GM19324 (cell line): ENCODE data around the gene KRT77.

Source experiments
- ATAC-seq: cut with Tn5 transposase; IDR thresholded peaks from one replicate; pipeline ENCODE4 v1.9.1; 2021; ENCODE audit warnings: mild to moderate bottlenecking, moderate library complexity; ENCODE audit not compliant: unreplicated experiment, low FRiP score

Gene KRT77

DNA sequence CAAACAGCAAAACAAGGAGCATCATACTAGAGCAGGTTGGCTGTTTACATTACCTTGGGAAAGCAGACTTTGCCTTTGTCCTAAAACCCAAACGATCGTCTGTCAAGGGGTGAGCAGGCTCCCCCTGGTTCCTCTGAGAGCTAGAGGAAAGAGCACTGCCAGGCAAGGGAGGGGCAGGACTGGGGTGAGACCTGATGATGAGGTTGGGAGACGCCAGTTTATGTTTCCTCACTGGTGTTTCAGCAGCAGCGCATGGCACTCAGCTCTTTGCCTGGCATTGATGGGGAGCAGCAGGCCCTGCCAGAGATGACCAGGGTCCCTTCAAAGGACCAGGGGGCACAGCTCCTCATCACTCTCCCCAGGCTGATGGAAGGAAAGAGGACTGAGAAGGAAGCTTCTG lies 43.4 kb downstream of the KRT77 start:
- ATAC-seq = no peak

DNA sequence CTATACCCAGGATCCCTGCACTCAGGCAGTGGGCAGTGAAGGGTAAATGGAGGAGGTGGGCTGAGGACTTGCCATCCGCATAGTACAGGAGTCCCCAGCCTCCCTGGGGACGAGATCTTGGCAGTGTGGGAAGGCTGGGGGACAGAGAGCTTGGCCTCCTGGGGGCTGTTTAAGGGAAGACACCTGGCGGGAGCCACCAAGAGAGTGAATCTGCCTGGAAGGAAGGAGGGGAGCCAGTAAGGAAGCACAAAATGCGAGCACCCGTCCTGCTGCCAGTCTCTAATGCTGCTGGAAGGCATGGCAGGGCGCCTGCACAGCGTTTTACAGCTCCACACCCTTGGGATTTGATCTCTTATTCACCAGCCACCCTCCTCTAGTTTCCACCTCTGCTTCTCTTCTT lies 43.9 kb downstream of the KRT77 start:
- no peak for ATAC-seq

DNA sequence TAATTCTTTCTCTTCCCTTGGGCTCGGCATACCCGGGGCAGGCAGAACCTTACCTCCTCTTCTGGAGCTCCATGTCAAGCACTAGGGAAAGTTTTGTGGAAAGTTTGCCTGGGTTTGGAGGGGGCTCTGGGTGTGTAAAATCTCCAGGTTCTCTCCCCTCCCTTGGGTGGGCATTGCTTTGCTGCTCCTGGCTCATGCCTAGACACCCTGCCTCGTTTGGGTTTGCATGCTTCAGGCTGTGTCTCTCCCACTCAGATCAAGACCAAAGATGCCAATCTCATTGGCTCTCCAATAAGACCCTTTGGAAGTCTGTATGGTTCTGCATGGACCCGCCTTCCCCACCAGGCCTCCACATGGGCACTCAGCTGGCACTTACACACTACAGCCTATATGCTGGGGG lies 45.1 kb downstream of the KRT77 start:
- ATAC-seq = no peak

DNA sequence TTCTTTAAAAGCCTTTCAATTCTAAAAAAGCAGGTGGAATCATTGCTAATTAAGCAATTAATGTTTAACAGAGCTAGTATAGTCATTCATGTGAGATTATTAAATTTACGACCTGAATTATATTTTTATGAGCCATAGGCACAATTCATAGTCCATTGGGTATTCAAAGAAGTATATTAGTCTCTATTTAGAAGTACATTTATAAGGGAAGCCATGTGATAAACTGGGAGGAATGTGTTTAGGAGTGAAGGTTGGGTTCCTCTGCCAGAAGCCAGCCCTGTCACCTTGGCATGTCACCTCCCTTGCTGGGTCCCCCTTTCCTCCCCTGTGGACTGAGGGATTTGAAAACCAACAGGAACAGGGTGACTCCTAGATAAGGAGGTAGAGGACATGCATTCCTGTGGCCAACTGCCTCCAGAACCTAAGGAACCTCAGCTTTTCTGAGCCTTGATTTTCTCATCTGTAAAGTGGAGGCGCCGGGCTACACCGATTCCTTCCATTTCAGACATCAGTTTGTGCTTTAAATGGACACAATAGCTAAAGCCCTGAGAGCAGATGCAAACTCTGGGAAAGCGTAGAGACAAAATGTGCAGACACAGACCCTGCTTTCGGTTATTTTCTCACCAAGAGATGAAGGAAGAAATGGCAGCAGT lies 45.9 kb downstream of the KRT77 start:
- ATAC-seq = no peak

DNA sequence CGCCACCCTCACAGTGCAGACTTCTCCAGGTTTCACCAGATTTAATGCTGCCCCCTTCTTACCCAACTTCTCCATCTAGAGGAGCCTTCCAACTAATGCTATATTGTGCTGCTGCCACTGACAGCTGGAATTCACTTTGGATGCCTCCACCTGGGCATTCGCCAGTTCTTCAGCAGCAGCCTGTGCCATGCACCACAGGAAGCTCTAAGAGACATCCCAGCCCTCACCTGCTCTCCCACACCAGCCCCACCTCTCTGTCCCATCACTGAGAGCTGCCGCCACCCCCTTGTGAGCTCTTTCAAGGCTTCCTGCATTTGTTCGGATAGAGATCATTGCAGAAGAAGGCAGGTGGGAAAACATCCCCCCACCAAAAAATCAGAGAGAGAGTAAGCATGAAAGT lies 46.7 kb downstream of the KRT77 start:
- ATAC-seq = no peak

DNA sequence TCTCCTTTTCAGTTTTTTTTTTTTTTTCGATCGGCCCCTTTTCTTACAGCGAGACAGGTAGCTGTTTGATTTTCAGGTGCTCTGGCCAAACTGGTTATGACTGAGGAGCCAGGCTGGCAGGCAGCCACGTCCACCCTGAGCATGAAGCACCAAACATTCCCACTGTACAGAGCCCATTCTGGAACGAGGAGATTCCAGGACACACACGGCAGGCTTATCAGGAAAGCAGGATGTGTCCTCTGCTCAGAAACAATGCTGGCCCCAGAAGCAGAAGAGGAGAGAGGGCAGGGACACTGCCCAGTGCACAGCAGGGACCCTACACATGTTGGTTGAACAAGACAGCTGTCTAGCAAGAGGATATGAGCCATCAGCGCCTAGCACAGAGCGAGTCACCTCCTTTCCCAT lies 47.6 kb downstream of the KRT77 start:
- no peak for ATAC-seq

DNA sequence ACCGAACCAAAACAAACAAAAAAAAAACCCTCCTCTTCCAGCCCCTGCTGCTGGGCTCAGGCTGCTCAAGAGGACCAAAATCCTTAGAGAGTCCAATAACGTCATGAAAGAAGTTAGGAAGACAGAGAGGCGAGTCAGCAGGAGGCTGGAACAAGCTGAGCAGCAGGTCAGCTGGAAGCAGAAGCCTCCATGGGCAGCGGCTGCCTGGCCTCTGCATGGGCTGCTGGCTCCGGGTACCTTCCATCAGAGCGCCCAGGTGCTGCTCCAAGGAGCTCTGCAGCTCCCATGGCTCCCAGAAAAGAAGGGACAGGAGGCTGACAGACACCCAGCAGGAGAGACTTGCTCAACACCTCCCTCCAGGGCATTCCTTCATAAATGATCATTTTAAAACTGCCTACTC lies 48.1 kb downstream of the KRT77 start:
- no peak for ATAC-seq

DNA sequence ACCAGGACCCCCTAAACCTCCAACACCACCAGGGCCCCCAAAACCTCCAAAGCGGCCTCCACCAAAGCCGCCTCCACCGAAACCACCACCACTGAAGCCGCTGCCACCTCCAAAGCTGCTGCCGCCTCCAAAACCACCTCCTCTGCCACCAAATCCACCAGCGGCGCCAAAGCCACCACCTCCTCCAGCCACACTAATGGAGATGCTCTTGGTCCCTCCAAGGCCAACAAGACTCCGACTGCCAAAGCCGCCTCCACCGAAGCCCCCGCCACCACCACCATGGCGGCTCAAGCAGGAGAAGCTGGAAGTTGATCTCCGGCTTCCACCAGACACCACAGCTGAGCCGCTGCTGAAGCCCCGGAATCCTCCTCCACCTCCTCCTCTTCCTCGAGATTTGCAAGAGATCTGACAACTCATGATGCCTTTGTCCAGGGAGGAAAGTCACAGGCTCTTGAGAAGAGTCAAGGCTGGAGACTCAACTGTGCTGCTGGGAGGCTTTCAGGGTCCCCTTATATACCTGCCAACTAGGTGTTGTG lies 51.5 kb downstream of the KRT77 start, which contains the start of gene KRT2:
TSS of gene KRT2 (minus strand) at position 486 of the 536 bp plus-strand sequence. CDS start at position 417, 69 bp downstream.
- no peak for ATAC-seq

DNA sequence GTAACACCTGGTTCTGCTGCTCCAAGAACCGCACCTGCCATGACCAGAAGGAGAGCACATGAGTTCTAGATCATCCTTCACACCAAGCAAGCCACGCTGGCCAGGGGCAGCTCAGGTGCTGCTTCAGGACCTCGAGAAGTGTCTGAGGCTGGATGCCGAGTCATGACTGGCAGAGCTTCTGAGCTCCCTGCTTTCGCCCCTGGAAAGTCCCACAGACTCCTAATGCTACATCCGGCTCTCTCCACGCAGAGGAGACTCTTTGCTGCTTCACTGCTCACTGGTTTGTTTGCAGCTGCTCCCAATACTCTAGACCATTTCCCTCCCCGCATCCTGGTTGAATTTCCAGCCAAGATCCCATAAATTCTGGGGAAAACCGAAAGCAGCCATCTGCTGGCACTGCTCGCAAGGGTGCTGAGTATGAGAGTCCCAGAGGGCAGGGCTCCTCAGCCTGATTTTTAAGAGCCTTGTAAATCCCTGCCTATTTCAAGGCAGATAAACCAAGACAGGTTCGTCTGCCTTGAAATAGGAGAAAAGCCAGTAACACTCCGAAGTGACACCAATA lies 52.7 kb downstream of the KRT77 start:
- ATAC-seq = no peak

DNA sequence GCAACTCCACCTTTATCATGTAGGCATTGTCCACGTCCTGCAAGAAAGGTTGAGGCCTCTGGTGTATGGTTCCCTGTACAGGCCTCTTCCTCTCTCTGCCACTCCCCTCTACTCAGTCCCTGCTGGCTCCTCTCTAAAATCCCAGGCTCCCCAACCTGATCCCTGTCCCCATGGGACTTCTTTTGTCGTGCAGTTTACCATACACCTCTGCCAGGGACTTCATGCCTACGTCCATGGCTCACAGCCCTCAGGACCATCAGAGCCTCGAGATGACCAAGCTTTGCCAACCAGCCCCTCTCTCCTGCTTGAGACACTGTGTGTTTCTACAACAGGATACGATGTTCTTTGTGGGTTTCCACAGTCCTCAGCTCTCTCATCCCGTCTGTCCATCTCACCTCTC lies 54.3 kb downstream of the KRT77 start:
- no peak for ATAC-seq

DNA sequence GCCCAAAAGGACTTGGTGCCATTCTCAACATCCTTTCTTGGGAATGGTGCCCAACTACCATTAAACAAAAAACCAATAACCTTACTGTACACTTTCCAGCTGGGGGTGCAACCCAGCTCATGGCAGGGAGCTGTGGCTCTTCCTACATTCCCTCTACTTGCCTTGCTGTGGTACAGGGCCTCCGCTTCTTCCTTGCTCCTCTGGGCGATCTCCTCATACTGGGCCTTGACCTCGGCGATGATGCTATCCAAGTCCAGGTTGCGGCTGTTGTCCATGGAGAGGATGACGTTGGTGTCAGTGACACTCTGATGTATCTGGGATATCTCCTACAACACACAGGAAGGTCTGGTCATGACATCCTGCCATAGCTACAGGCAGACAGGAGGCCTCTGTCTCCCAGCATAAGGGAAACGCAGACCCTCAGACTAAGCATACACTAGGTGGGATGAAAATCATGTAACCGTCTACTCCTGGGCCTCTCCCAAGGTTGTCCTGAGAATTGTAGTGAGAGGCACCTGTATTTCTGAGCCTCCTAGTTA lies 55.2 kb downstream of the KRT77 start:
- ATAC-seq = no peak

DNA sequence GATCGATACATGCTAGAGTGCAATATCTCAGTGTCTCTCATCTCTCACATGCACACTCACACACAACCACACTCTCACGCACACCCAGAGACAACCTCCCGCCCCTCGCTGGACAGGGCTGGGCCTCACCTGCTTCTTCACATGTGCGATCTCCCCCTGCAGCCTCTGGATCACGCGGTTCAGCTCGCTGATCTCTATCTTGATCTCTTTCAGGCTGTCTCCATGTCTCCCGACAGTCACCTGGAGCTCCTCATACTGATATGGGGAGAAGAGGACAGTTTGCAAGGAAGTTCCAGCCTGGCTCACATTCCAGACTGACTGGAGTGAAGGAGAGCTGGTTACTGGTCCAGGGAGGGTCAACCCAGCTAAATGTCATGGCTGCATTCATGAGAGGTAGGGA lies 55.7 kb downstream of the KRT77 start:
- ATAC-seq = no peak

DNA sequence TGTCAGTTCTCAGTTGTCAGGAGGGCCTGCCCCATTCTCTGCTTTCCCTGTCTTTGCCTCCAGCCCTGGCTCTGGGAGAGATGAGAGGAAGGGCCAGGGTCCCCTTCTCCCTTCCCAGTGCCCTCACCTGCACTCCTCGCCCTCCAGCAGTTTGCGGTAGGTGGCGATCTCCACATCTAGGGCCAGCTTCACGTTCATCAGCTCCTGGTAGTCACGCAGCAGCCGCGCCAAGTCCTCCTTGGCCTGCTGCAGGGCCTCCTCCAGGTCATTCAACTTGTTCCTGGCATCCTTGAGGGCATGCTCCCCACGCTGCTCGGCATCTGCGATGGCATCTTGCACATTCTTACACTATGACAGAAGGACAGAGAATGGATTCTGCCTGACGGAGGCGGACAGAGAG lies 56.7 kb downstream of the KRT77 start:
- no peak for ATAC-seq

DNA sequence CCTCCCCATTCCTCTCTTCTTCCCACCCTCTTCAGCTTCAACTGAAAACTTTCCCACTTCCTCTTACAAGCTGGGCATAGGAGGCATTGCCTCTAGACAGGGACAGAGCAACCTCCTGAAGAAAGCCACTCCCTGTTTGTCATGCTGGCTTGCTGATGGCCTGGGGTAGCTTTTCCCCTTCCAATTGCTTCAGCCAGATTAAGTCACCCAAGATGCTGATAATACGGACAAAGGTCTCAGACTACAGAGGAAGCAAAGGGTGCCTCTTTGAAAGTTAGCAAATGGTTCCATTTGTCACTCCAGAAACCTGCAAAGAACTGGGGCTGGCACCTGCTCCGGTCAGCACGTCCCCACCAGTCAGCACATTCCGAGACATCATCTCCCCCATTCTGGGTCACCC lies 57.3 kb downstream of the KRT77 start:
- ATAC-seq = no peak

DNA sequence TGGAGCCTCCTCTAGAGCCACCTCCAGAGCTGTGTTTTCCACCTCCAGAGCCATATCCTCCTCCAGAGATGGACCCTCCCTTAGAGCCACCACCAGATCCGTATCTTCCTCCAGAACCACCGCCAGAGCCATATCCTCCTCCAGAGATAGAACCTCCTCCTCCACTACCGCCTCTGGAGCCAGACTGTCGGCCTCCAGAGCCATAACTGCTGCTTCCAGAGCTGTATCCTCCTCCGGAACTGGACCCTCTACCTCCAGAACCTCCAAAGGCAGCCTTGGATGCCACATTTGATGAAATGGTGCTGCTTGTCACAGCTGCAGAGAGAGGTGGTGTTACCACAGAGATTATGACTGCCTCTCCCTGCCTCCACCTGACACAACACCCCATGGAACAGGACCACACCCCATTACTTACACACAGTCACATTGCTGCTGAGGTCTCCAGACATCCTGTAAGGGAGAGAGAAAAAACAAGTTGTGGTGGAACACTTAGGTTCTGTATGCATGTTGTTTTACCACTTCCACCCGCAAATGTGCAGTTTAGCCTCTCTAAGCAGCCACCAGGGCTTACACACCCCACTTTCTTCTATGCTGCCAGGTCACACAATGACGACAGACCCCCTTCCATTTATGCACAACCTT lies 58.1 kb downstream of the KRT77 start:
- no peak for ATAC-seq

DNA sequence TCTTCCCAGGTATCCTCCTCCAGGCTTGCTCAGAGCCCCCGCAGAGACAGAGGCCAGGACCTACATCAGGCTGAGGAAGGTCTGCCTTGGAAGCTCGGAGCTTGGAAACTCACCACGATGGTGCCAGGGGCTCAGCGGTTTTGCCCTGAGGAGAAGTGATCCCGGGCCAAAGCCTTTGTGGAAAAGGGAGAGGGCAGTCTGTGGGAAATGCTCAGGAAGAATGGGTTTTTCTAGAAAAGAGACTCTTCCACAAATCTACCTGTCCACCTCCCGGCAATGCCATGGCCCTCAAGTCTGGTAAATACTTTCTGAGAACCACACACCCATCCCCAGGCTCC lies 59.3 kb downstream of the KRT77 start:
- ATAC-seq = no peak

DNA sequence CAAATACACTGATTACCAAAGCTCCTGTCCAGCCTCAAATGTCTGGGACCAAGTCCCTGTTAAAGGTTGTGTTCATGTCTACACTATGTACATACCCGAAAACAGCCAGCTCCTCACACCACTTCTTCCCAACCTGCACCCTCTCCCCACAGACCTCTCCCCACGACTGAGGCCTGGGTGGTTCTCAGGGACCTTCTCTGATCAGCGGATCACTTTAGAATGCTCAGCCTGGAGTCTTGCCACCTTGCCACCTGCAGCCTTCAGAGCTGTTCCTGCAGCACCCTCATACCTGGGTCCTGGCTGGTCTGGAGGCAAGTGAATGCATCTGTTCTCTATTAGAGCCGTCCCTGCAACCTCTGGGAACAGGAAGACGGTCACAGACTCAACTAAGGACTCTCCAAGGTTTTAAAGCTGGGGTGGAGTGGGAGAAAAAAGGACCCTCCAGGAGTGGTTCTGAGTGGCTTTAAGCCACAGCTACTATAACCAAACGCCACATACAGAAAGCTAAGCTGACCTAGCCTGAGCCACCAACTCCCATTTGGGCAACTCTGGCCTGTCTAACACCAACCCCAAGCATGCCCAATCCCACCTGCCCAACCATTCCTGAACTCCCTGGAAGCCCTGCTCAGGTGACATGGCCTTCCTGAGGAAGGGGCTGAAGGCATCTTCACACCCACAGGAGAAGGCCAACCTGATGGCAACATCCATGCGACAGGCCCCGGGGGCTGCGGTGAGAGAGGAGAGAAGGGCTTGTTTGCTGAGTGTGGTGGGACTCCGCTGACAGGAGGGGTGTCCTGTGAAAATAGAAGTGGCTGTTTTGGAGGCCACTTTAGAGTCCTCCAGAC lies 59.9 kb downstream of the KRT77 start:
- no peak for ATAC-seq

DNA sequence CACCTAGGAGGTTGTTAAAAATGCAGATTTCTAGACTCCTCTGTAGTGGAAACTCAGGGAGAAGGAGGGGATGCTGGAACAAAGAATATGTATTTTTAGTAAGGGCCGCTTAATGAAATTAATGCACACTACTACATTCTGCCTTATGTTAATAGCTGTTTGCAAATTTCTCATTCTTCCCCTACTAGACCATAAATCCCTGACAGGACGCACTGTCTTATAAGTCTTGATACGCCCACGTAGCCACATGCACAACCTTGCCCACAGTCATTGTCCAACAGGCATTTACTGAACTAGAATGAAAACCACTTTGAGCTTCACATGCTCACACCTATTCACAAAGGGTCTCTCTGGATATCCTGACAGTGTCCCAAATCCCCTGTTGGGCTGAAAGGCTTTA lies 61.9 kb downstream of the KRT77 start:
- ATAC-seq = no peak
